GM12875 (cell line): ENCODE data around the gene DACT3.

Source experiments
- H3K4me3 ChIP-seq: one replicate; pipeline ENCODE4 v1.5.1; 2011; ENCODE audit warnings: low read depth, low read length, control low read depth
- TF ChIP-seq, protein P1 (sequence below): IDR thresholded peaks from 2 replicates; pipeline ENCODE4 v1.5.1; 2011; ENCODE audit warnings: low read depth, mild to moderate bottlenecking, control low read depth, inconsistent platforms, low read length, moderate library complexity, borderline replicate concordance; ENCODE audit not compliant: insufficient read depth

Gene DACT3

DNA sequence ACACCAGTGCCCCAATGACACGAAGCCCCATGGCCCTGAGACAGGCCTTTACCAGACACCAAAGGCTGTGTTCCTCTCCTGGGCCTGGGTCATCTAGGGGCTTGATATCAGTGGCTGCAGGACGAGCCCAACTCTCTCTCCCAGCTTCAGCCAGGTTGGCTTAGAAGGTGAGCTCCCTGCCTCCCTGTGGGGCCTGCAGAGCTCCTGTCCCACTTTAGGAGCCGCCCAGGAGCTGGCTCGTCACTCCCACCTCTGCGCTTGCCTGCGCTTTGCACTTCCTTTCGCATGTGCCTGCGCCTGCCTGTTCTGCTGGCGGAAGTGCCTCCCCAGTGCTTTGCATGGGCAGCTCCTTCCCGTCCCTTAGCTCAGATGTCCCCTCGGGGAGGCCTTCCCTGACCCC, 55.0 kb downstream of the DACT3 start:
- H3K4me3 ChIP-seq: no peak overlapping the region

DNA sequence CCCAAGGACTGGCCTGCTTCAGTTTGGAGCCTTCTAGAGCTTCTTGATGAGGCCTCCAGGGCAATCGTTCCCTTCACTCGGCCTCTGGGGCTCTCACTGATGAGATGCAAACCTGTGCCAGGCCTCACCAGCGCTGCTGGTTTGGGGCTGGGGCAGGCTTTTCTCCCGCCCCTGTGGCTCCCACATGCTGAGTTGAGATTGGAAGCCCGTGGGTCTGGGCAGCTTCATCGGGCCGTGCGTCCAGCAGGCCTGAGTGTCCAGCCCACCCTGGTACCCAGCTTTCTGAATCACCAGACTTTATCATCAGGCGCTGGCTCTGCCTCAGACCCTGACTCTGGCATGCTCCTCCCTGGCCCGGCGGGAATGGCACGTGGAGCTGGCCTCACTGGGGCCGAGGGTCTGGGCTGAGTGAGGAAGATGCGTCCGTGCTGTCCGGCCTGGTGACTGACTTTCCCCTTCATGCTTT, 55.6 kb downstream of the DACT3 start:
- H3K4me3 ChIP-seq: no peak overlapping the region
- TF ChIP-seq, protein P1, sequence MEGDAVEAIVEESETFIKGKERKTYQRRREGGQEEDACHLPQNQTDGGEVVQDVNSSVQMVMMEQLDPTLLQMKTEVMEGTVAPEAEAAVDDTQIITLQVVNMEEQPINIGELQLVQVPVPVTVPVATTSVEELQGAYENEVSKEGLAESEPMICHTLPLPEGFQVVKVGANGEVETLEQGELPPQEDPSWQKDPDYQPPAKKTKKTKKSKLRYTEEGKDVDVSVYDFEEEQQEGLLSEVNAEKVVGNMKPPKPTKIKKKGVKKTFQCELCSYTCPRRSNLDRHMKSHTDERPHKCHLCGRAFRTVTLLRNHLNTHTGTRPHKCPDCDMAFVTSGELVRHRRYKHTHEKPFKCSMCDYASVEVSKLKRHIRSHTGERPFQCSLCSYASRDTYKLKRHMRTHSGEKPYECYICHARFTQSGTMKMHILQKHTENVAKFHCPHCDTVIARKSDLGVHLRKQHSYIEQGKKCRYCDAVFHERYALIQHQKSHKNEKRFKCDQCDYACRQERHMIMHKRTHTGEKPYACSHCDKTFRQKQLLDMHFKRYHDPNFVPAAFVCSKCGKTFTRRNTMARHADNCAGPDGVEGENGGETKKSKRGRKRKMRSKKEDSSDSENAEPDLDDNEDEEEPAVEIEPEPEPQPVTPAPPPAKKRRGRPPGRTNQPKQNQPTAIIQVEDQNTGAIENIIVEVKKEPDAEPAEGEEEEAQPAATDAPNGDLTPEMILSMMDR: no peak

More for the DNA sequence above, 55.0 kb downstream of the DACT3 start:
- TF ChIP-seq, protein P1: no peak

DNA sequence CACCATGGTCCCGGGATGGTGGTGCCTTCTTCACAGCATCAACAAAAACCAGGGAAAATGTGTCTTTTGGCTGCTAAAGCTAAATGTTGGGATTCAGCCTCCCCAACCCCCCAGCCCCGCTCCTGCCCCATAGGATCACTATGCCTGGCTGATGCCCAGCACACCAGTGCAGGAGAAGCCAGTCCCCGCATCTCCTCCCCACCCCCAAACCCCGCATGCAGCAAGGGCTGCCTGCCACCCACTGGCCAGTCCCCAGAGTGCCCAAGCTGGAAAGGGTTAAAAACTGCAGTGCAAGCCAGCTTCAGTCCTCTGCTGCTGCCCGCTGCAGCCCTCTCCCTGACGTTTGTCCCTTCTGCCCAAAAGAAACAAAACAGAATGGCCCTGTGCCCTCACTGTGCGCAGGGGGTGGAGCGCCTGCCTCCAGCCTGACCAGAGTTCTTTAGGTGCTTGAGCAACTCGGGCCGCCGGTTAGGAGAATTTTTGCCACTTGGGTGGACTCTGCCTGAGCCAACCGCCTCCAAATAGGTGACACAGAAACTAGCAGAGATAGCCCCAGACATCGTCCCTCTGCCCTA, 56.1 kb downstream of the DACT3 start:
- no peak overlapping the region for H3K4me3 ChIP-seq
- TF ChIP-seq, protein P1: no peak

DNA sequence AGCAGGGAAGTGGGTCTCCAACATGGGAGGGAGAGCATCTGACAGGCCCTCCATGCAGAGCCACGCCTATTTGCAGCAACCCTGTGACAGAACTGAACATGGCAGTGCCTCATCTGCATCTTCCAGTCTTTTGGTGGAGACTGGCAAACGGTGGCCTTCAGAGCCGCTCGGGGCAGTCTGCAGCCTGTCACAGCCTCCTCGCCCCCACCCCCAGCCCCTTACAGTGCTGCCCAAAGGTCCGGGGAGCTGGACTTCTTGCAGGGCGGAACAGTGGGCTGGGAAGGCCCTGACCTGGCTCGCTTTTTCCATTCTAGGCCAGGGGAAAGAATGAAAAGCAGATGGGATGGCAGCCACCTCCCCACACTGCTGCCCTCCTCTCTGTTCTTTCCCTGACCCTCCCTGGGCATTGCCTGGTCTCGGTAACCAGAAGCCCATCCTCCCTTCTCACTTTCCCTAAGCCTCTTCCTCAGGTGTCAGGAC, 57.2 kb downstream of the DACT3 start:
- TF ChIP-seq, protein P1: no peak
- H3K4me3 ChIP-seq: no peak overlapping the region

DNA sequence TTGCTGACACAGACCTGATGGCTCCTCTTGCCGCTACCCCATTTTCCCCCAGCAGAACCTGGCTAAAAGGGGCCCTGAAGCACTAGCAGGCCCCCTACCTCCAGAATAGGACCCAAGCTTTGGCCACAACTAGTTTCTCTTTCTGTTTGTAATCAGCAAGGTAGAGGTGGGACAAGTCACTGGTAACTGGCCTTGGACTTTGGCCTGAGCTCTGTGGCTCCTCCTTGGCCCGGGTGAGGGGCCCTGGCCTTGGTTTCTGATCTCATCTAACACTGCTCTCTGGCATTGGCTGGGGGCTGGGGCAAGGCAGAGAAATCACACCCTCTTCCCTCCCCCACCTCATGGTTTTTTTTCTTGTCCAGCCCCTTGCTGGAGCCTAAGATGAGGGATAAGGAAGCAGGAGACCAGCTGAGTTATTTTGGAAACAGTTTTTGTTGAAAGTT, 57.8 kb downstream of the DACT3 start:
- H3K4me3 ChIP-seq: peak overlapping the region; percentile 97
- TF ChIP-seq, protein P1: no peak

DNA sequence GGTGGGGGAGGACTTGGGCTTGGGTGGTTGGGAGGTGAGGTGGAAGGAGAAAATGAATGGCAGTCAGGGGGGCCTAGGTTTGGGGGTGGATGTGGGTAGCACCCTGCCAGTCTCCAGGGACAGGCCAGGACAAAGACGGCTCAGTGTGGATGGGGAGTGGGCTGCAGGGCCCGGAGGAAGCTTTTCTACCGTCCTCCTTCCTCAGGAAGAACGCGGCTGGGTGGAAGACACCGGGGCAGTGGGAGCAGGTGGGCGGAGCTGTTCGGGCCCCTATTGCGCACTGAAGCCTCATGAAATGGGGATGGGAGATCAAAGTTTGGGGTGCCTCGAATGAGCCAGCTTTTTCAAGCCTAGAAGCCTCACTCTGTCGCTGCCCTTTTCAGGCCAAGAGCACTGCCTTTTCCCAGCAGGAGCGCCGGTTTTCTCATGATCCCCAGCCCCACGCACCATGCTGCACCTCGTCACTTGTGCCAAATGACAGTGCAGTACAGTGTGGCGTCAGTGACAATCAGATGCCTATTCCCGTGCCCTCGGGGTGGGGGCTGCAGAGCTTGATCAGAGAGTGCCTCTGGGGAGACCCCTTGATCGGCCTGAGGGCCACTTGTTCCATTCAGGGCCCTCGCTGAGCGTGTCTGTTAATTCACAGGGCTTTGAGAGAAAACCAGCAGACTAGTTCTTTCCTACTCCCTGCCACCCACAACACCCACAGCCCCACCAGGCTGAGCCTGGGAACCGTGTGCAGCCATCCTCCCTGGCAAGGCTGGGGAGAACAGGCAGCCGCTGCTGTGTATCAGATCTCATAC, 58.4 kb downstream of the DACT3 start:
- H3K4me3 ChIP-seq: peak overlapping the region; percentile 97
- TF ChIP-seq, protein P1: no peak
